HepG2 (cell line): ENCODE results near the gene VAMP2. TPM values are rescaled to one million over a fixed set of nuclear protein-coding genes. Genes with fewer than 3 reads are reported as not detected.
A peak's percentile ranks its signal among the peaks of the same experiment; 100 is the strongest.

Source experiments
- DPF2 ChIP-seq: sonication (generic); formaldehyde crosslinking; IDR thresholded peaks from 2 replicates; pipeline ENCODE4 v1.4.0; 2020; ENCODE audit warnings: mild to moderate bottlenecking, low read depth, missing genetic modification reagents, borderline replicate concordance
- FUBP1 ChIP-seq: sonication (generic); formaldehyde crosslinking; IDR thresholded peaks from 2 replicates; pipeline ENCODE4 v1.5.1; 2020; ENCODE audit warnings: missing genetic modification reagents, mild to moderate bottlenecking, borderline replicate concordance
- MTA1 ChIP-seq: sonication (generic); formaldehyde crosslinking; IDR thresholded peaks from 2 replicates; pipeline ENCODE4 v1.4.0; 2020; ENCODE audit warnings: missing genetic modification reagents, mild to moderate bottlenecking, borderline replicate concordance
- PHF20 ChIP-seq: sonication (generic); formaldehyde crosslinking; IDR thresholded peaks from 2 replicates; pipeline ENCODE4 v1.5.0; 2020; ENCODE audit warnings: mild to moderate bottlenecking, missing genetic modification reagents
- RFX1 ChIP-seq: fragments of 450-650 bp; IDR thresholded peaks from 2 replicates; pipeline ENCODE4 v1.6.1; 2017
- SMARCC2 ChIP-seq: fragments of 450-650 bp; IDR thresholded peaks from 2 replicates; pipeline ENCODE4 v1.6.1; 2017; ENCODE audit warnings: antibody characterized with exemption, mild to moderate bottlenecking
- SSRP1 ChIP-seq: IDR thresholded peaks from 2 replicates; pipeline ENCODE4 v1.6.1; 2016; ENCODE audit warnings: control low read depth
- YY1 ChIP-seq: IDR thresholded peaks from 2 replicates; pipeline ENCODE4 v1.6.1; 2011; ENCODE audit warnings: low read length, low read depth, moderate library complexity, mild to moderate bottlenecking; ENCODE audit not compliant: insufficient read depth, insufficient replicate concordance
- ZFP36 ChIP-seq: fragments of 150-350 bp; IDR thresholded peaks from 2 replicates; pipeline ENCODE4 v1.6.1; 2018; ENCODE audit warnings: borderline replicate concordance, low read length, low read depth; ENCODE audit not compliant: partially characterized antibody
- ZHX1 ChIP-seq: sonication (generic); formaldehyde crosslinking; IDR thresholded peaks from 2 replicates; pipeline ENCODE4 v1.8.1; 2022; ENCODE audit warnings: low read depth, mild to moderate bottlenecking, missing genetic modification reagents
- ZNF160 ChIP-seq: sonication (generic); formaldehyde crosslinking; IDR thresholded peaks from 2 replicates; pipeline ENCODE4 v1.8.0; 2022; ENCODE audit warnings: mild to moderate bottlenecking, inconsistent platforms, missing genetic modification reagents
- ZNF20 ChIP-seq: sonication (generic); formaldehyde crosslinking; IDR thresholded peaks from 2 replicates; pipeline ENCODE4 v1.4.0; 2020; ENCODE audit warnings: mild to moderate bottlenecking, moderate library complexity, missing genetic modification reagents
- ZNF589 ChIP-seq: sonication (generic); formaldehyde crosslinking; conservative IDR thresholded peaks from 2 replicates; pipeline ENCODE4 v1.8.0; 2022; ENCODE audit warnings: mild to moderate bottlenecking, moderate library complexity, missing genetic modification reagents
- ZNF619 ChIP-seq: sonication (generic); formaldehyde crosslinking; IDR thresholded peaks from 2 replicates; pipeline ENCODE4 v1.4.0; 2020; ENCODE audit warnings: mild to moderate bottlenecking, missing genetic modification reagents
- ZNF639 ChIP-seq: conservative IDR thresholded peaks from 2 replicates; pipeline ENCODE4 v1.6.1; 2018; ENCODE audit warnings: missing genetic modification reagents
- ZNF670 ChIP-seq: sonication (generic); formaldehyde crosslinking; IDR thresholded peaks from 2 replicates; pipeline ENCODE4 v1.8.0; 2022; ENCODE audit warnings: mild to moderate bottlenecking, missing genetic modification reagents, borderline replicate concordance
- polyA plus RNA-seq, 8 experiments: library from polyadenylated mRNA; depleted of rRNA in 3 of 8; stranded (reverse) in 7 of 8; unstranded in 1 of 8; fragments of >200 nt; fragmentation: Illumina TruSeq in 4 of 8; extraction: Trizol in 4 of 8; gene quantifications; 2 replicates each; pipeline versions ENCODE4 v1.2.1 to v1.2.3, GENCODE V29; 2011 to 2016; ENCODE audit warnings: low read depth in 4 of 8, missing spikeins in 1 of 8, mixed read lengths in 1 of 8; ENCODE audit not compliant: insufficient read depth in 1 of 8
- total RNA-seq, 5 experiments: library from RNA; depleted of rRNA; stranded (reverse); fragments of >200 nt; fragmentation: Illumina TruSeq; extraction: Trizol; gene quantifications; 2 replicates each; pipeline ENCODE4 v1.2.3, GENCODE V29; 2016; ENCODE audit warnings: low read depth in 1 of 5
- TF ChIP-seq, protein P1 (sequence below): sonication (generic); formaldehyde crosslinking; IDR thresholded peaks from 2 replicates; pipeline ENCODE4 v1.4.0; 2020; ENCODE audit warnings: mild to moderate bottlenecking, missing genetic modification reagents
- TF ChIP-seq, protein P2 (sequence below): sonication (generic); formaldehyde crosslinking; IDR thresholded peaks from 2 replicates; pipeline ENCODE4 v1.4.0; 2020; ENCODE audit warnings: mild to moderate bottlenecking, missing genetic modification reagents
- TF ChIP-seq, protein P3 (sequence below): sonication (generic); formaldehyde crosslinking; IDR thresholded peaks from 2 replicates; pipeline ENCODE4 v1.8.1; 2023; ENCODE audit warnings: mild to moderate bottlenecking, moderate library complexity, missing genetic modification reagents

The VAMP2 gene
- total and polyA plus RNA-seq, 2 of the 13 experiments (the other 11 are each of a cell fraction or from before 2014, with no cell fraction given): 3.9 to 17.2 TPM

DNA sequence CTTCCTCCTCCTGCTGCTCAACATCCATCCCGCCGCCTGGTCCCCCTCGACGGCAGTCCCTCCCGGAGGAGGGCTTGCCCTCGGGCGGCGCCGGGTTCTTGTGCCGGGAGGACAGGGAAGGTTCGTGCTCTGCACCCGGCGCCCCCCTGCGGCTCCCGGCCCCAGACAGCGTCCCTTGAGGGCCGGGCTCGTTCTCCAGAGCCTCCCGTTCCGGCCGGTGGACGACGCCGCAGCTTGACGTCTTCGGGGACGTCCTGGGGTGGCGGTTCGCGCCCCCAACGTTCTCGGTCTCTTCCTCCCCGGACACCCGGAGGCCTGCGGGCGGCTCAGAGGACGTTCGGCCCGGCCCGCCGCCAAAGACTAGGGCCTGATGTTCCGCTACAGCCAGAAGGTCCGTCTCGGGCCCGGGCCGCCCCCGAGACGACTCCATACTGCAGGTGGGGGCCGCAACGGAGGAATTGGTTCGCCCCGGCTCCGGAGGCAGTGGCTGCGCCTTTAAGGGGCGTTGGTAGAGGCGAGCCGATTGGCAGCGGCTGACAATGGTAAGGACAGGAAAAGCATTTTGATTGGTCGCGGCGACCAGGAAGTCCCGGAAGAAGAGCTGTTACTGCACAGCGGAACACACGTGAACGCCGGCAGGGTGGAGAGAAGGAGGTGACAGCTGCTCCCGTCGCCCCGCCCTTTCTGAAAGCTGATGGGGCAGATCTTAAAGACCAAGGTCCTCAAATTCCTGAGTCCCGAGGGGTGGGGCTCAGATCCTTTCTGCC is 27.1 kb upstream of the VAMP2 start, which contains the start of gene BORCS6 (continued):
- TF ChIP-seq YY1: peak; percentile 57
- TF ChIP-seq SSRP1: no peak
- TF ChIP-seq, protein P1, sequence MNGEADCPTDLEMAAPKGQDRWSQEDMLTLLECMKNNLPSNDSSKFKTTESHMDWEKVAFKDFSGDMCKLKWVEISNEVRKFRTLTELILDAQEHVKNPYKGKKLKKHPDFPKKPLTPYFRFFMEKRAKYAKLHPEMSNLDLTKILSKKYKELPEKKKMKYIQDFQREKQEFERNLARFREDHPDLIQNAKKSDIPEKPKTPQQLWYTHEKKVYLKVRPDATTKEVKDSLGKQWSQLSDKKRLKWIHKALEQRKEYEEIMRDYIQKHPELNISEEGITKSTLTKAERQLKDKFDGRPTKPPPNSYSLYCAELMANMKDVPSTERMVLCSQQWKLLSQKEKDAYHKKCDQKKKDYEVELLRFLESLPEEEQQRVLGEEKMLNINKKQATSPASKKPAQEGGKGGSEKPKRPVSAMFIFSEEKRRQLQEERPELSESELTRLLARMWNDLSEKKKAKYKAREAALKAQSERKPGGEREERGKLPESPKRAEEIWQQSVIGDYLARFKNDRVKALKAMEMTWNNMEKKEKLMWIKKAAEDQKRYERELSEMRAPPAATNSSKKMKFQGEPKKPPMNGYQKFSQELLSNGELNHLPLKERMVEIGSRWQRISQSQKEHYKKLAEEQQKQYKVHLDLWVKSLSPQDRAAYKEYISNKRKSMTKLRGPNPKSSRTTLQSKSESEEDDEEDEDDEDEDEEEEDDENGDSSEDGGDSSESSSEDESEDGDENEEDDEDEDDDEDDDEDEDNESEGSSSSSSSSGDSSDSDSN (CRISPR knock-in tag): peak; percentile 94
- TF ChIP-seq, protein P2, sequence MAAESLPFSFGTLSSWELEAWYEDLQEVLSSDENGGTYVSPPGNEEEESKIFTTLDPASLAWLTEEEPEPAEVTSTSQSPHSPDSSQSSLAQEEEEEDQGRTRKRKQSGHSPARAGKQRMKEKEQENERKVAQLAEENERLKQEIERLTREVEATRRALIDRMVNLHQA (CRISPR knock-in tag): no peak
- TF ChIP-seq SMARCC2: no peak
- TF ChIP-seq, protein P3, sequence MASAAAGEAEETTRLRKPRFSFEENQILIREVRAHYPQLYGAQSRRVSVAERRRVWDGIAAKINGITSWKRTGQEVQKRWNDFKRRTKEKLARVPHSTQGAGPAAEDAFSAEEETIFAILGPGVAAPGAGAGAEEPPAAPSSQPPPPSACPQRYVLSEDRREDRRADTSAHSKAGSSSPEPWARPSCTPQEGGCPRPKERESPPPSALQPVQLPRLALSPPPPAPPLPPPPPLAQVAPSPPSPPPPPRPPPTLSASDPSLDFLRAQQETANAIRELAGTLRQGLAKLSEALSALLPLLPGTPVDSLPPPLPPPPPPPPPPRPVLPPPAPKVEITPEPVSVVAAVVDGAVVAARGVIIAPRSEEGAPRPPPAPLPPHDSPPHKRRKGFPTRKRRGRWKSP (CRISPR knock-in tag): no peak; the same call in 1 of the 2 replicates
- TF ChIP-seq ZNF639 (CRISPR knock-in tag): no peak
- TF ChIP-seq ZNF20 (CRISPR knock-in tag): no peak
- TF ChIP-seq MTA1 (CRISPR knock-in tag): peak; percentile 28; the same call in 1 of the 2 replicates
- TF ChIP-seq ZNF160 (CRISPR knock-in tag): no peak
- no peak for TF ChIP-seq ZNF619 (CRISPR knock-in tag)
- TF ChIP-seq ZNF670 (CRISPR knock-in tag): no peak
- TF ChIP-seq PHF20: peak; percentile 17; the same call in 1 of the 2 replicates
- no peak for TF ChIP-seq ZHX1 (CRISPR knock-in tag)
- TF ChIP-seq RFX1: no peak
- TF ChIP-seq FUBP1: no peak
- TF ChIP-seq ZNF589 (CRISPR knock-in tag): no peak
- TF ChIP-seq DPF2: no peak
- no peak for TF ChIP-seq ZFP36
